Uterus (tissue), 4 donors: ENCODE measurements around the gene SCUBE1. TPM values are rescaled to one million over a fixed set of nuclear protein-coding genes. Genes with fewer than 3 reads are reported as not detected.
A peak's percentile ranks its signal among the peaks of the same experiment; 100 is the strongest.

ENCODE experiments used
- DNase-seq, 2 donors: peaks; one replicate each; pipeline ENCODE4 v3.0.0-alpha.2; 2019 to 2020
- H3K27ac ChIP-seq, 2 donors: fragments of 200-600 bp; sonication (generic); 1 replicate in 1 of 2; 2 replicates in 1 of 2; pipeline ENCODE4 v1.5.1; 2016 to 2018
- H3K27me3 ChIP-seq, 2 donors: fragments of 200-600 bp; sonication (generic); one replicate each; pipeline ENCODE4 v1.5.1; 2018 to 2019; ENCODE audit warnings: control low read depth in 1 of 2
- H3K36me3 ChIP-seq, 2 donors: fragments of 200-600 bp; sonication (generic); one replicate each; pipeline ENCODE4 v1.5.1; 2019; ENCODE audit warnings: control low read depth in 1 of 2
- H3K4me1 ChIP-seq, 2 donors: fragments of 200-600 bp; sonication (generic); one replicate each; pipeline ENCODE4 v1.5.1; 2018 to 2019; ENCODE audit warnings: control low read depth in 1 of 2
- H3K4me3 ChIP-seq, 2 donors: fragments of 200-600 bp; sonication (generic); 1 replicate in 1 of 2; 2 replicates in 1 of 2; pipeline ENCODE4 v1.5.1; 2018 to 2019; ENCODE audit warnings: mild to moderate bottlenecking in 1 of 2
- H3K9me3 ChIP-seq, 2 donors: fragments of 200-600 bp; sonication (generic); one replicate each; pipeline ENCODE4 v1.5.1; 2019; ENCODE audit warnings: control low read depth in 1 of 2
- POLR2A ChIP-seq, 2 donors: fragments of 450-650 bp; IDR thresholded peaks; one replicate each; pipeline ENCODE4 v1.6.1; 2016; ENCODE audit warnings: antibody characterized with exemption in 2 of 2, mild to moderate bottlenecking in 1 of 2, moderate library complexity in 1 of 2
- intact Hi-C: fragments of 100-400 bp; cut with DNase I; formaldehyde crosslinking; loops from one replicate; pipeline ENCODE4 v1.15.1; 2023; ENCODE audit warnings: low total_unique reads
- total RNA-seq, 4 donors: library from RNA; depleted of rRNA in 3 of 4; stranded (reverse); fragments of >200 nt in 3 of 4; gene quantifications; one replicate each; pipeline versions ENCODE4 v1.1.0 to v1.2.4, GENCODE V29; 2014 to 2023
- TF ChIP-seq, protein P1 (sequence below), 4 experiments: fragments of 200-600 bp in 2 of 4; fragments of 450-650 bp in 2 of 4; sonication (generic) in 2 of 4; IDR thresholded peaks; one replicate each; pipeline ENCODE4 v1.5.1; 2016 to 2019; ENCODE audit warnings: antibody characterized with exemption in 4 of 4, mild to moderate bottlenecking in 2 of 4, moderate library complexity in 1 of 4
- donor health status: DM: yes; HTN: yes; CAD: no.

The SCUBE1 gene
- total RNA-seq, 4 donors from 2014 or later: 0.14 to 1.7 (median 0.26) TPM; not detected in 1

DNA sequence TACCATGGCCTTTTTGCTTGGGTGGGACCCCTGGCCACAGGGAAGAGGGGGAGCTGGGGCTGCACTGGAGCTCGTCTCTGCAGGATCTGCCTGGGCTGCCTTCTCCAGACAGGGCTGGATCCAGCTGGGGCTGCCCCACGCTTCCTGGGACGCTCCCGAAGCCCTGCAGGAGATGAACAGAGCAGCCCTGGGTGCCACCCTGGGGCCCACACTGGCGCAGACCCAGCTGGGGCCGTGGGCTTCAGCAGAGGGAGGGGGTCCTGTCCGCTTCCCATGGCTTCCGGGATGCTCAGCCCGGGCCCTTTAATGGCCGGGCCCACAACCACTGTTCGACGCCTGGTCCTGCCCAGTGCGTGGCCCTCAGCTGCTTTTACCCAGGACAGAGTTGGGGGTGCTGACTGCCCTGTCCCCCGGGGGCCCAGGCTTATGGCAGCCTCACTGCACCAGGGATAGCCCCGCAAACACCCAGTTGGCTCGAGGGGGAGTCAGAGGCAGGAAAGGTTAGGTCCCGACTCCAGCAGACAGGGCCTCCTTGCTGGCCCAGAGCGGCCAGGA lies 179.9 kb downstream of the SCUBE1 start:
- Histone ChIP-seq H3K4me1 (no peaks in the 10 kb centered on the region), H3K27me3 (no peaks in the 10 kb centered on the region), H3K9me3 (no peaks in the 10 kb centered on the region), H3K36me3 (no peaks in the 10 kb centered on the region), H3K27ac (peak overlapping the region; percentile 29 to 46), H3K4me3 (no peak overlapping the region)
- intact Hi-C loops: no loop called here
- TF ChIP-seq, protein P1, sequence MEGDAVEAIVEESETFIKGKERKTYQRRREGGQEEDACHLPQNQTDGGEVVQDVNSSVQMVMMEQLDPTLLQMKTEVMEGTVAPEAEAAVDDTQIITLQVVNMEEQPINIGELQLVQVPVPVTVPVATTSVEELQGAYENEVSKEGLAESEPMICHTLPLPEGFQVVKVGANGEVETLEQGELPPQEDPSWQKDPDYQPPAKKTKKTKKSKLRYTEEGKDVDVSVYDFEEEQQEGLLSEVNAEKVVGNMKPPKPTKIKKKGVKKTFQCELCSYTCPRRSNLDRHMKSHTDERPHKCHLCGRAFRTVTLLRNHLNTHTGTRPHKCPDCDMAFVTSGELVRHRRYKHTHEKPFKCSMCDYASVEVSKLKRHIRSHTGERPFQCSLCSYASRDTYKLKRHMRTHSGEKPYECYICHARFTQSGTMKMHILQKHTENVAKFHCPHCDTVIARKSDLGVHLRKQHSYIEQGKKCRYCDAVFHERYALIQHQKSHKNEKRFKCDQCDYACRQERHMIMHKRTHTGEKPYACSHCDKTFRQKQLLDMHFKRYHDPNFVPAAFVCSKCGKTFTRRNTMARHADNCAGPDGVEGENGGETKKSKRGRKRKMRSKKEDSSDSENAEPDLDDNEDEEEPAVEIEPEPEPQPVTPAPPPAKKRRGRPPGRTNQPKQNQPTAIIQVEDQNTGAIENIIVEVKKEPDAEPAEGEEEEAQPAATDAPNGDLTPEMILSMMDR (IDR thresholded peaks at IDR 0.05): no peak
- TF ChIP-seq POLR2A (IDR thresholded peaks at IDR 0.05): no peak
- DNase-seq: no peak

- peak overlapping the region in 1 of 2 donors; percentile 29 for H3K27ac ChIP-seq
- no peaks in the 10 kb centered on the region for H3K27me3 ChIP-seq
- intact Hi-C loops: no loop called here
- H3K4me1 ChIP-seq: no peaks in the 10 kb centered on the region
- H3K9me3 ChIP-seq: no peaks in the 10 kb centered on the region
- no peak overlapping the region for H3K4me3 ChIP-seq
- TF ChIP-seq POLR2A (IDR thresholded peaks at IDR 0.05): no peak
- no peak for DNase-seq
- H3K36me3 ChIP-seq: no peaks in the 10 kb centered on the region
Observed at GRCh38 chr22:43162412-43163150, 180.6 kb downstream of the SCUBE1 start.

DNA sequence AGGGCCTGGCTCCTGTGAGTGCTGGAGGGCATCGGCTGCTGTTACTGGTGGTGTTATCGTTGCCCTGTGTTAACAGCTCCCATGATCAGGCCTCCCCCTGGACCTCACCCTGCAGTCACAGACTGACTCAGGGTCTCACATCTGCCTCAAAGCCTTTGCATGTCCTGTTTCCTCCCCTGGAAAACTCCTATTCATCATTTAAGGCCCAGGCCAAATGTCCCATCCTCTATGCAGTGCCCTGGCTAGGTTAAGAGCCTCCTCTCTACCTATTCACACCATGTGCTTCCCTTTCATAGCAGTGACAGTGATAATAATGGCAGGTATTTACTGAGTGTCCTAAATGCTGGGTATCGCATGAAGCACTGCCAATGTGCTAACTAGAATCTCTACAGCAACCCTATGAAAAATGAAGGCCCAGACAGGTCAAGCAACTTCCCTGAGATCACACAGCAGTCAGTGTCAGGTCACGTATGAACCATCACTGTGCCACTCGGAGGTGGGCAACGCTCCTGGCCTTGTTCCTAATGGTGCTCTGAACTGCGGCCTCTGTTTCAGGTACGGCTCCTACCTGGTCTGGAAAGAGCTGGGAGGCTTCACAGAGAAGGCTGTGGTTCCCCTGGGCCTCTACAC lies 182.6 kb downstream of the SCUBE1 start:
- no peaks in the 10 kb centered on the region for H3K27me3 ChIP-seq
- no peak overlapping the region for H3K4me3 ChIP-seq
- no peak overlapping the region for H3K27ac ChIP-seq
- no peak for DNase-seq
- intact Hi-C loops: no loop called here
- no peaks in the 10 kb centered on the region for H3K36me3 ChIP-seq
- no peaks in the 10 kb centered on the region for H3K9me3 ChIP-seq
- TF ChIP-seq POLR2A (IDR thresholded peaks at IDR 0.05): no peak
- TF ChIP-seq, protein P1 (IDR thresholded peaks at IDR 0.05): no peak
- no peaks in the 10 kb centered on the region for H3K4me1 ChIP-seq

DNA sequence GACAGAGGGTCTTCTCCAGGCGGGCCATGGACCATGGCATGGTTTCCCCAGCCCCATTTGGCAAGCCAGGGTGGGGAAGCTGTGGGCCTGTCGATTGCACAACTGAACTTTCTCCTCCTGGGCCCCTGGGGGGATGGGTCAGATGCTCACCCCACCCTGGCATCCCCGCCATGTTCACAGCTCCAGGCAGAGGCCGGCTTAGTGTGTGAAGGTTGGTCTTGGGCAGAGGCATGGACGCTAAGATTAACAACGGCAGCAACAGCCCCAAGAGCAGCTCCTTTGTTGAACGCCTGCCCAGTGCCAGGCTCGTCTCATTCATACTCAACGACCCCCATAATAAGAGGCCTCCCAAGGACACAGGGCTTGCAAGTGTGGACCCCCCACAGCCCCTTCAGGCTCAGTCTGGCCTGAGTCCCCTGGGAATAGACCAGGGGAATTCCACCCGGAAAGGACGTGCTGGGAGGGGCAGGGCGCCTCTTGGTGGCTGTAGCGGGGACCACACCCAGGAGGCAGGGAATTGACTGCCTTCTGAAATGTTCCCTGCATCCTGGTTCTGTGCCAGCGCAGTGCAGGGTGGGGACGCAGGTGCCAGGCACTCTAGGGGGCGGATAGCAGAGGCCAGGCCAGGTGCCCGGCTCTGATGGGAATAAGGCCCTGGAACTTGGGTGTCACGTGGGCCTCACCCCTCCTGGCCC lies 183.5 kb downstream of the SCUBE1 start:
- Histone ChIP-seq H3K9me3 (no peaks in the 10 kb centered on the region), H3K27ac (no peak overlapping the region), H3K4me1 (no peaks in the 10 kb centered on the region), H3K4me3 (no peak overlapping the region), H3K27me3 (no peaks in the 10 kb centered on the region), H3K36me3 (no peaks in the 10 kb centered on the region)
- TF ChIP-seq, protein P1 (IDR thresholded peaks at IDR 0.05): no peak
- TF ChIP-seq POLR2A (IDR thresholded peaks at IDR 0.05): no peak
- intact Hi-C loops: no loop called here
- no peak for DNase-seq

GRCh38 chr22:43158778-43159483 lies 184.2 kb downstream of the SCUBE1 start:
- TF ChIP-seq POLR2A (IDR thresholded peaks at IDR 0.05): no peak
- TF ChIP-seq, protein P1 (IDR thresholded peaks at IDR 0.05): no peak
- Histone ChIP-seq H3K36me3 (no peaks in the 10 kb centered on the region), H3K27me3 (no peaks in the 10 kb centered on the region), H3K27ac (no peak overlapping the region), H3K4me3 (no peak overlapping the region), H3K9me3 (no peaks in the 10 kb centered on the region), H3K4me1 (no peaks in the 10 kb centered on the region)
- intact Hi-C loops: no loop called here
- no peak for DNase-seq
